ENCODE results near the gene SGPL1.

SGPL1 gene

GRCh38 chr10:70921285-70921684, 105.5 kb downstream of the SGPL1 start:
- DNase-seq (ENCODE audit: low read depth) = no peak

- no peak for DNase-seq (ENCODE audit: low read depth)
These were observed 107.9 kb downstream of the SGPL1 start for GRCh38 chr10:70923696-70924095.

- DNase-seq (ENCODE audit: low read depth) = peak; percentile 8
These were observed 109.9 kb downstream of the SGPL1 start for GRCh38 chr10:70925377-70926225.

DNA sequence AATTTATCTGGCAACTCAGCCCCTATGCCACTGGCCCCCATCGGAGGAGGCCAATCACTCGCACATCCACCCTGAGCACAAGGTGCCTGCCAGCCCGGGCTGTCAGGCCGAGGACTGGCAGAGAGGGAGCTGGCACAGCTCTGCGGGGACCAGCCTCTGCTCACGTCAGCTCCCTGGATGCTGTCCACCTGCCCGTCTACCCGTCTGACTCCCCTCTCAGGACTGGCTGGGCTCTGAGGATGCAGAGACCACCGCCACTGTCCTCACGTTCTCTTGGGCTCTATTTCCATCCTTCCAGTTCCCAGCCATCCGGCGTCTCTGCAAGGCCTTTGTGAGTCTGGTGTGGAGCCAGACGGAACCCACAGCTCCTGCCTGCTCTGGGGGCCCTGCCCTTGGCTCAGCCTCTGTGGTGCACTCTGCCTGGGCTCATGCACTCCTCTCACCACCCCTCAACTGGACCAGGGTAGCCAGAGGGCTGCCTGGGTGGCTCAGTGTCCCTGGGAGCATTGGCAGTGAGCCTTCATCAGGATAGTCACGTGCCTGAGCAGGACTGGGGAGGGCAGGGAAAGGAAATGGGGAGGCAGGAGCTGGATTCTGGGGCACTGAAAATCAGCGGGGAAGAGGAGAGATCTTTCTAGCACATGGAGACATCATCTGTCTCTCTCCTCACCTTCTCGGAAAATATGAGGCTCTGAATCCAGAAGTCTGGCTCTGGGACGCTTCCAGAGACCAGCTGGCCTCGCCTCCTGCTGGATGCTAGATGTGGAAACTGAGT, 110.7 kb downstream of the SGPL1 start:
- DNase-seq (ENCODE audit: low read depth) = no peak

DNA sequence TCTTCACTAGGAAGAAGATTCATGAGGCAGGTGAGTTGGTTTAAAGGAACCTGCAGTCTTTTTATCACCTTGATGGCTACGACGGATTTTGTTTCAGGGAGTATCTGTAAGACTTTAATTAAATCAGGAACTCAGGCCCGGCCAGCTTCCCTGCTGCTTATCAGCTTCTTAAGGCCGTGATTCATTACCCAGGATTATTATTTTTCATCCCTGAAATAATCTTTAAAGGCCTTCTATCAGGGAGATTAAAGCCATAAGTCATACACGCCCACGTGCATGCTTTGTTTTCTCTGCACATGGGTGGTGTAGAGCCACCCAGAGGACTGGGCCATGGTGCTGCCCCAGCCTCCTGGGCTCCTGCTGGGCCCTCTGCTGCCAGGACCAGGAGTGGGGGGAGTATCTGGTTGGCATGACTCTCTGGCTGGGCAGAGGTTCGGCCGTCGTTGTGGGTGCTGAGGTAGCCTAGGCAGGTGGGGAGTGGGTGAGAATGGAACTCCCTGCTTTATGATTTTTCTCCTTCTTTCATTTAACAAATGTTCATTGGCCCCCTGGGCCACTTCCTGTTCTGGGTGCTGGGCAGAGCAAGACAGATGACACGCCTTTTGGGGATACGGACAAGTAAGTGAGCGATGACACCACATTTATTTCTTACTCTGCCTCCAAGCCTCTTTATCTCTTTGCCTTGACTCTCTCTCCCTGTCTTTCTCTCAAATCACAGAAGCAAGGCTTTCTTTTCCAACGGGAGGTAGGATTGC, 111.6 kb downstream of the SGPL1 start:
- no peak for DNase-seq (ENCODE audit: low read depth)

DNA sequence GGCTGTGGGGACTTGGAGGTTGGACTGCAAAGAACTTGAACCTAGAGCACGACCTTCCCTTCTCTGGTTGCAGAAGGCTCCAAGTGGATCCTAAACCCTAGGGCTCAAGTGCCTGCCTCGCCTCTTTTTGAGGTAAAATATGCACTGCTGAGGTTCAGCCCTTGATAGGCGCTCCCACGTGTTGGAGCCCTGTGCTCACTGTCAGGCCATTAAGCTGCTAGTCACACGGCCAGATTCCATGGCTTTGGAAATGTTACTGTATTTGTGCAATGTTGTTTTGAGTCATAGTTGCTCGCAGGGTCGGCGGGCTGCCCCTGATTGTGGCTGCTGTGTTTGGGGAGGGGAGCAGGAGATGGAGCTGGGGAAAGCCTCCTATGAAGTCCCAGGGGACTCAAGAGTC, 112.4 kb downstream of the SGPL1 start:
- no peak for DNase-seq (ENCODE audit: low read depth)

DNA sequence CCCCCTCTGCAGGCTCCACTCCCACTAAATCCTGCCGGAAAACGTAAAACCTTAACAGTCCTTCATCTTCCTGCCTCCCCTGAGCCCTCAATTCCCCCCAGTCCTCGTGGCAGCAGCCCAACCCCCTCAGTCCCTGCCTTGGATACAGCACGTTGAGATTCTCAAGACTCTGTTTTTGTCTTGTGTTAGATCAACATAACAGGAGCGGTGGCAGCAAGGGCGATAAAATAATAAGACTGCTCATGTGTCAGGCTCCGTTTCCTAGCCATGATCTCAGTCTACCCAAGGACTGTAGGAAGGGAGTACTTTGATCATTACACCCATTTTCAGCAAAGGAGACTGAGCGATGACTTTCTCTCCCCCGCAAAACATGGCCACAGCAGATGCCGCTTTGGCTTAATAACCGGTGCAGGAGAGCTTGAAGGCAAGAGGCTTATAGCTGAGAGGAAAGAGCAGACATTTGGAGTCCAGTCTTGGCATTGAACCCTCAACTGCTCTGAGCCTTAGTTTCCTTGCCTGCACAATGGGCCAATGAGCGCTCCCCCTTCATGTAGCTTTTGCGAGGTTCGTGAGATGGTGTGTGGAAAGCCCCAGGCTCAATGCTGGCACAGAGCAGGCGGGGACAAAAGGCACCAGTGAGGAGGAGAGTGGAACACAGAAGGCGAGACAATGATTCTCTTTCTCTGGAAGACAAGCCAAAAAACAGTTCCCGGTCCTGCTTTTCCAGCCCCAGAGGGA, 114.7 kb downstream of the SGPL1 start:
- no peak for DNase-seq (ENCODE audit: low read depth)

Measured in stimulated activated CD8-positive, alpha-beta memory T cell treated with anti-CD3 and anti-CD28 coated beads, Interleukin-12 subunit alpha, Interleukin-12 subunit beta, amount 100 ng/mL, for 4 hours (primary cell).